Measurements from ENCODE around the gene HSPA13. TPM values are rescaled to one million over a fixed set of nuclear protein-coding genes. Genes with fewer than 3 reads are reported as not detected.

The HSPA13 gene
- total and polyA plus RNA-seq, 2 of the 8 experiments (the other 6 are each of a cell fraction or from before 2014, with no cell fraction given), result 7.8 to 36.9 TPM

DNA sequence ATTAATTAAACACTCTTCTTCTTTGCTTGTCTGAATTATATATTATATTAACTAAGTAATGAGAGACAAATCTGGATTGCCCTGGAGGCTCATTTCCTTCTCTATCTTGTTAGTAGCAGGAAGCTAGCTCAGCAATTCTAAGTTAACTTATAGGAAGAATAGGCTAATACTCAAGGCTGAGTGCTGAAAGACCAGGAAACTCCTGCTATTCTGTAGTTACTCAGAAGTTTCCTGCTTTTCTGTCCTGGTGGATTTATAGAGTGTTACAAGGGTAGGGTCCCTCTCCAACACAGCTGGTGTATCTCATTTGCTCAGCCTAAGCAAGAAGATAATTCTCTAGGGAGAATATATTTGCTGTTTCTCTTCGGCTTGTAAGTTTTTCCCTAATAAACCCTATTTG is 29.2 kb downstream of the HSPA13 start:
- Histone ChIP-seq H3K79me2 (ENCODE audit: control insufficient read depth in 1 of 2, insufficient read depth in 2 of 2, low read length in 2 of 2) (no peaks in the 10 kb centered on the region), H2AFZ (ENCODE audit: low read length) (no peak overlapping the region), H2AK5ac (ENCODE audit: low read depth, low read length) (no peak overlapping the region), H3K36me3 (ENCODE audit: control insufficient read depth in 2 of 4, insufficient read depth in 4 of 4, low read length in 3 of 4) (no peaks in the 10 kb centered on the region), H3K4me2 (ENCODE audit: insufficient read depth in 1 of 2, low read depth in 2 of 2, low read length in 2 of 2) (no peak overlapping the region), H3K9me3 (ENCODE audit: insufficient read depth in 2 of 2, low read depth in 1 of 2, low read length in 1 of 2) (no peaks in the 10 kb centered on the region), H3K9ac (replicated peaks in 1 of 4; ENCODE audit: extremely low read depth in 1 of 4, low read depth in 3 of 4, low read length in 3 of 4) (no peak overlapping the region), H3K14ac (ENCODE audit: insufficient read length) (no peak overlapping the region), H4K8ac (ENCODE audit: extremely low read depth, insufficient read depth, low read length) (no peak overlapping the region), H3K23ac (ENCODE audit: insufficient read length) (no peak overlapping the region), H2BK5ac (ENCODE audit: low read depth, low read length) (no peak overlapping the region), H3K4me3 (ENCODE audit: extremely low read depth in 1 of 4, insufficient read depth in 2 of 4, low read depth in 3 of 4, low read length in 4 of 4) (no peak overlapping the region), H3K18ac (ENCODE audit: extremely low read depth, low read length) (no peak overlapping the region), H3K79me1 (ENCODE audit: low read depth, low read length) (no peaks in the 10 kb centered on the region), H4K91ac (replicated peaks; ENCODE audit: insufficient read length, low read length) (no peak overlapping the region), H3K27me3 (replicated peaks in 1 of 4; ENCODE audit: control insufficient read depth in 3 of 4, extremely low read depth in 1 of 4, insufficient read depth in 3 of 4, low read length in 3 of 4) (no peaks in the 10 kb centered on the region), H3K4ac (replicated peaks; ENCODE audit: insufficient read length, low read depth, low read length) (no peak overlapping the region), H3K23me2 (ENCODE audit: low read depth, low read length) (no peaks in the 10 kb centered on the region), H2BK20ac (ENCODE audit: low read length) (no peak overlapping the region), H3K27ac (ENCODE audit: low read depth, low read length) (no peak overlapping the region), H3K56ac (replicated peaks; ENCODE audit: insufficient read length, low read depth, low read length) (no peak overlapping the region), H4K5ac (ENCODE audit: insufficient read length, low read depth, low read length) (no peak overlapping the region), H2BK12ac (ENCODE audit: low read depth, low read length) (no peak overlapping the region), H3K4me1 (replicated peaks in 1 of 4; ENCODE audit: control insufficient read depth in 3 of 4, insufficient read depth in 4 of 4, low read length in 3 of 4) (no peaks in the 10 kb centered on the region), H2BK15ac (ENCODE audit: low read length) (no peak overlapping the region), H2BK120ac (replicated peaks; ENCODE audit: low read depth, low read length) (no peak overlapping the region), H4K20me1 (replicated peaks in 1 of 2; ENCODE audit: control insufficient read depth in 1 of 2, insufficient read depth in 2 of 2, low read length in 2 of 2) (no peaks in the 10 kb centered on the region)
- ChIA-PET CTCF (ENCODE audit: partially characterized antibody) (interaction anchor here (1.7 kb wide), 1 partner anchor 94 kb away, joined by 3 read pairs; no protein-coding TSS in a partner anchor), POLR2A (ENCODE audit: partially characterized antibody) (no interaction called here)
- WGBS, 2 experiments (ENCODE audit: extremely low coverage in 1 of 2, insufficient coverage in 1 of 2, insufficient read length in 1 of 2, insufficient replicate concordance in 2 of 2, low coverage in 1 of 2, low lambda C conversion rate in 2 of 2, missing lambda C conversion rate in 1 of 2), result 95% methylated on average over 1 of the region's 1 CpG; no CpG with 5 or more reads in 1 of the 2 experiments
- DNase-seq (ENCODE audit: low read depth in 1 of 2, low spot score in 2 of 2) (no peak), FAIRE-seq (no peak)
- TF ChIP-seq EP300 (IDR thresholded peaks at IDR 0.05; ENCODE audit: borderline replicate concordance in 1 of 2, low read depth in 2 of 2, low read length in 2 of 2) (no peak), SP2 (IDR thresholded peaks at IDR 0.05; ENCODE audit: low read length) (no peak), FOSL1 (IDR thresholded peaks at IDR 0.05; ENCODE audit: insufficient read depth, low read depth, low read length) (no peak), TAF1 (IDR thresholded peaks at IDR 0.05; ENCODE audit: low read depth, low read length) (no peak), EZH2 (IDR thresholded peaks at IDR 0.05; ENCODE audit: low read depth, low read length, severe bottlenecking) (no peak), E2F6 (IDR thresholded peaks at IDR 0.05) (no peak), JUN (IDR thresholded peaks at IDR 0.05; ENCODE audit: low read depth, low read length) (no peak), POLR2A (IDR thresholded peaks at IDR 0.05; ENCODE audit: control extremely low read depth in 1 of 2, low read depth in 2 of 2, low read length in 2 of 2) (no peak), SP4 (IDR thresholded peaks at IDR 0.05; ENCODE audit: low read length) (no peak), TEAD4 (IDR thresholded peaks at IDR 0.05; ENCODE audit: low read depth, low read length) (no peak), TBP (IDR thresholded peaks at IDR 0.05; ENCODE audit: low read depth, low read length) (no peak)
- TF ChIP-seq, protein P1, sequence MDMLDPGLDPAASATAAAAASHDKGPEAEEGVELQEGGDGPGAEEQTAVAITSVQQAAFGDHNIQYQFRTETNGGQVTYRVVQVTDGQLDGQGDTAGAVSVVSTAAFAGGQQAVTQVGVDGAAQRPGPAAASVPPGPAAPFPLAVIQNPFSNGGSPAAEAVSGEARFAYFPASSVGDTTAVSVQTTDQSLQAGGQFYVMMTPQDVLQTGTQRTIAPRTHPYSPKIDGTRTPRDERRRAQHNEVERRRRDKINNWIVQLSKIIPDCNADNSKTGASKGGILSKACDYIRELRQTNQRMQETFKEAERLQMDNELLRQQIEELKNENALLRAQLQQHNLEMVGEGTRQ (IDR thresholded peaks at IDR 0.05; ENCODE audit: low read length), result no peak
- TF ChIP-seq, protein P2, sequence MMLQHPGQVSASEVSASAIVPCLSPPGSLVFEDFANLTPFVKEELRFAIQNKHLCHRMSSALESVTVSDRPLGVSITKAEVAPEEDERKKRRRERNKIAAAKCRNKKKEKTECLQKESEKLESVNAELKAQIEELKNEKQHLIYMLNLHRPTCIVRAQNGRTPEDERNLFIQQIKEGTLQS (IDR thresholded peaks at IDR 0.05; ENCODE audit: insufficient read depth, low read depth, low read length), result no peak

Data from H1 (cell line).